GM20000 (cell line): Measurements from ENCODE around the gene CCNI.
A peak's percentile ranks its signal among the peaks of the same experiment; 100 is the strongest.
"Not testable (repeated sequence)": the region's sequence is repeated elsewhere in the genome, so short reads cannot be mapped to it uniquely, and the experiment has no call there.

Source experiments
- DNase-seq: peaks from one replicate; pipeline ENCODE4 v3.0.0; 2012; ENCODE audit warnings: low spot score
- CTCF ChIP-seq: IDR thresholded peaks from 2 replicates; pipeline ENCODE4 v1.5.1; 2012; ENCODE audit warnings: mild to moderate bottlenecking, control low read depth; ENCODE audit errors: extremely low read depth, missing control alignments

The CCNI gene

DNA sequence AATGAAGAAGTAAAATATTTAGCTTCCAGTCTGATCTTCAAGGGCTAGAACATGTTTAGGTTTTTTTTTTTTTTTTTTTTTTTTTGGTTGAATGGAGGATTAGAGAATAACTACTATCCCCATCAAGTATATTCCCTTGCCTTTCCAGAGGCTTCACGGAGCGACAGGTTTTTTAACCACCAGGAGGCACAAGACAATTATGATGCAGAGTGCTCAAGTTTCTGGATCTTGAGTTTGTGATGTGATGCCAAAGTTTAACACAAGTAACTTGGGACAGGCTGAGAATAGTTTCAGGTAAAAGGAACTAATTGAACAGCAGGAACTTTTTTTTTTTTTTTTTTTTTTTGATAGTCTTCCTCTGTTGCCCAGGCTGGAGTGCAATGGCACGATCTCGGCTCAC, 30.3 kb downstream of the CCNI start:
- DNase-seq = no peak
- no peak for TF ChIP-seq CTCF

DNA sequence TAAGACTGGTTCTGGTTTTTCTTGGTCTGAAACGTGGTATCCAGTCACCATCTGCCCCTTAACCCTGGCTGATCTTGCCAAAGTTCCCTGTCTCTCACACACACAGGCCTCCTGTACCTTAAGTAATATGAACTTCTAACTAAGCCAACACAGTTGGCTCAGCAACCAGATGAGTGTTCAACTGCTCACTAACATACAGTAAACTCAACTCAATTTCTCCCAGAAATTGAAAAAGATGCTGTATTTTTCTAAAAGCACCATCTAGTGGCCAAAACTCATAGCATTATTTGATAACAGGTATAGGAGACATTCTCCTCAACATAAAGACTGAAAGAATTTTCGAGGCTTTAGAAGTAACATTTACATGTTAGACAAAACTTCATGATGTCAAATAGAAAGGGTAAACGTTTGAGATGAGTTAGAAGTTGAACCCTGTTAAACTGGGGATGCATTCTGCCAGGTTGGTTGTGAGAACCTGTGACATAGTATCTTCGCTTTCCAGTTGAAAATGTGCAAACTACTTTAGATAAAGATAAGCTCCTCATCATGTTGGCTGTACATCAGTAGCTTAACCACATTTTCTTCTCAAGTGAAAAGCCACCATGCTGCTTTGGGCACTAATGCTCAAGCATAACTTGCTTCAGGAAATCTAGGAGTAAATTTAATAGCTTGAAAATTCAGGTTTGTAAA, 31.2 kb downstream of the CCNI start:
- peak; percentile 15 for DNase-seq
- peak; percentile 11 for TF ChIP-seq CTCF

DNA sequence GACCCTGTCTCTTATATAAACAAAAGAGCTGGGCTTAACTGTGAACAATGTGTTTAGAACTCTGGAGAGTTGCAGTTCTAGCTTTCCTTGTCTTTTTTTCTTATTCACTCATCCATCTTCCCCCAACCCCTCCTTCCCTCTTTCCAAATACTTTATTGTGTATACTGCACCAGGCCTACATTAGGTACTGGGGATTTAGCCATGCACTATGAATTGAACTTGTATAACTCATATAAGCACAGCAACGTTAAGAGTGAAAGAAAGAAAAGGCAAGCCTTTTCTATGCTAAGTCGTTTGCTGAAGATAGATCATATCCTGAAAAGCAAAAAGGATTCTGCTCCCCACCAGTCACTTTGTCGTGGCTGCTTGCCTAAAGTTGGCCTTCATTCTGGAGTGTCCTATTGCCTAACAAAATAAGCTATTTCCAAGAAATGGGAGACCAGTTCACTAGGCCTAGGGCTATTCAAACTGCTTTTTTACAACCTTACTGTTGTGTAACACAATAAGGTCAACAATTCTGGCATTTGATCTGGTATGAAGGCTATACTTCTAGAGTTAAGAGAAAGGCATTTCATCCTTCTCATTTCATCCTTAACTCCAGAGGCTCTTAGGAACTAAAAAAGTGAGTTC, 32.2 kb downstream of the CCNI start:
- TF ChIP-seq CTCF = no peak
- no peak for DNase-seq

- TF ChIP-seq CTCF = no peak
- no peak for DNase-seq
Measured at GRCh38 chr4:77040854-77041725, 34.7 kb downstream of the CCNI start.

GRCh38 chr4:77040270-77040669, 35.5 kb downstream of the CCNI start:
- DNase-seq = no peak
- TF ChIP-seq CTCF = no peak

GRCh38 chr4:77039796-77040195, 36.0 kb downstream of the CCNI start:
- no peak for DNase-seq
- TF ChIP-seq CTCF = no peak

DNA sequence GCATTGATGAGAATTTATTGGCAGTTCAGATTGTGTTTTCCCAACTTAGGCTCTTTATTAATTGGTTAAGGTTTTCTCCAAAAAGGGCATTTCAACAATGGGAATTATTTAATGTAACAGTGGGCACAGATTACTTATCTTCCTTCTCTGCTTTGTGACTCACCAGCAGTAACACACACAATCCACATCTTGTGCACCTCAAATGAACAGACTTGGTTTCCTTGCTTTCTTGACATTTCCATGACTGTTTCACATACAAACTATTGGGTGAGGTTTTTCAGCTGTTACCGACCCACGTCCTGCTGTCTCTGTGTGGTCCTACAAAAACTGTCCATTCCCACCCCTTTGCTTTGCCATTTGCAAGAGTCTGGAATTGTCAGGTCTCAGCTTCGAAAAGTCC, 38.1 kb downstream of the CCNI start:
- no peak for DNase-seq
- TF ChIP-seq CTCF = no peak

- DNase-seq = not testable (repeated sequence)
Measured at GRCh38 chr4:77037168-77037567, 38.6 kb downstream of the CCNI start.
